Activated naive CD4-positive, alpha-beta T cell treated with anti-CD3 and anti-CD28 coated beads, Interleukin-2, amount 50 U/mL, for 24 hours (primary cell): ENCODE data around the gene RIOK3.

Experiments
- H3K27ac Mint-ChIP-seq: one replicate; pipeline ENCODE4 v1.8.0; 2021; ENCODE audit warnings: mild to moderate bottlenecking, mixed read lengths
- H3K27me3 Mint-ChIP-seq: one replicate; pipeline ENCODE4 v1.8.0; 2021; ENCODE audit warnings: mixed read lengths
- H3K36me3 Mint-ChIP-seq: one replicate; pipeline ENCODE4 v1.8.0; 2021; ENCODE audit warnings: mixed read lengths
- H3K4me1 Mint-ChIP-seq: one replicate; pipeline ENCODE4 v1.8.0; 2021; ENCODE audit warnings: mixed read lengths
- H3K4me3 Mint-ChIP-seq: one replicate; pipeline ENCODE4 v1.8.0; 2021; ENCODE audit warnings: mild to moderate bottlenecking, mixed read lengths
- H3K9me3 Mint-ChIP-seq: one replicate; pipeline ENCODE4 v1.8.0; 2021; ENCODE audit warnings: mixed read lengths

The RIOK3 gene

DNA sequence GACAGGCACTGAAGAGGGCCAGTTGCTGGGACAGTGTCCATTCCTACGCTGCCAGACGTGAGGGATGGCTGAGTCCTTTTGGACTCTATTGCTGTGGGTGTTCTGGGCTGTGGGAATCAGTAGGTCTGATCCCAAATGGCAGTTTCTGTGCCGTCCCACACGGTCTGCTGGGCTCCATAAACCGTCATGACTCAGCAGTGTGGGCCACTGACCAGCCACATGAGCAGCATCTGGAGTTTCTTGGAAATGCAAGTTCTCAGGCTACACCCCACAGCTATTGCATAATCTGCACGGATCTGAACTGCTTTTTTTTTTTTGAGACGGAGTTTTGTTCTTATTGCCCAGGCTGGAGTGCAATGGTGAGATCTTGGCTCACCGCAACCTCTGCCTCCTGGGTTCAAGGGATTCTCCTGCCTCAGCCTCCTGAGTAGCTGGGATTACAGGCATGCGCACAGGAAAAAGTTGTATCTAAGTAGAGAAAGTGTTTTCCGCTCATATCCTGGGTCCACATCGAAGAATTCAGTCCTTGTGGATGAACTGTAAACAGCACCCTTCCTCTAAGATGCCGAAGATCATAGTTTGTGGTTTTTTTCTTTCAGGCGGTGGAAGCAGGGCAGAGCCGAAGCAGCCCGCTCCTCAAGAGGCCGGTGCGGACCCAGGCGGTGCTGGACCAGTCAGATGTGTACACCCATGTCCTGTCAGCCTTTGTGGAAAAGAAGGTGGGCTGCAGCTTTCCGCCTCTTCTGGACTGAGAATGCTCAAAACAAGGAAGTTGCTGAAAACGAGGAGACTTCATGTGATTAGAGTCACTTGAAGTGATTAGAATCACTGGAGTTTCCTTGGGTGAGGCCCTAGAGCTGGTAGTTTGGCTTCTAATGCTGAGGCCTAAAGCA is 75.7 kb downstream of the RIOK3 start:
- Mint-ChIP-seq H3K36me3 (peaks cover 7% of the 10 kb centered on the region), H3K4me1 (no peaks in the 10 kb centered on the region), H3K4me3 (no peak overlapping the region), H3K9me3 (no peaks in the 10 kb centered on the region), H3K27me3 (no peaks in the 10 kb centered on the region), H3K27ac (peak overlapping the region; percentile 57)

DNA sequence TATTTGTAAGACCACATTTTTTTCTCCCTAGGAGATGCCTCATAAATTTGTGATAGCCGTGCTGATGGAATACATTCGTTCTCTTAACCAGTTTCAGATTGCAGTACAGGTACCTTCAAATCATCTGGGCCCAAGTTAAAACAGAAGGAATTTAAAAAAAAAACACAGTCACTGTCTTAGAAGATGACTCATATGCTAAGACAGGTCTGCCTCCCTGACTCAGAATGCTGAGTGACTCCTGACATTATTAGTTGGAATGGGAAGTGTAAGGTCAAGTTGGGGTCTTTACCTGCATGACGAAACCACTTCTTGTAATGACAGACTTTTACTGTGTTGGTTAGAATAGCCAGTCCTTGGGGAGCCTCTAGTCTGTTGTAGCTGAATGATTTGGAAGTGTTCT is 76.5 kb downstream of the RIOK3 start:
- Mint-ChIP-seq H3K4me1 (no peaks in the 10 kb centered on the region), H3K4me3 (no peak overlapping the region), H3K27me3 (no peaks in the 10 kb centered on the region), H3K36me3 (peaks cover 6% of the 10 kb centered on the region), H3K9me3 (no peaks in the 10 kb centered on the region), H3K27ac (peak overlapping the region; percentile 57)

DNA sequence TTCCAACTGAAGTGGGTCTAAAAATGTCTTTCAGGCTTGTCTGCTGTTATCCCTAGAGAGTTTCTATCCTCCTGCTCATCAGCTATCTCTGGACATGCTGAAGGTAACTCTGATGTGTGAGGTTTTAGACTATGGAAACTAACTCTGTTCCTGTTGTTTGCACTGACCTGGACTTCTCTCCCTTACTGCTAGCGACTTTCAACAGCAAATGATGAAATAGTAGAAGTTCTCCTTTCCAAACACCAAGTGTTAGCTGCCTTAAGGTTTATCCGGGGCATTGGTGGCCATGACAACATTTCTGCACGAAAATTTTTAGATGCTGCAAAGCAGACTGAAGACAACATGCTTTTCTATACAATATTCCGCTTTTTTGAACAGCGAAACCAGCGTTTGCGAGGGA is 77.1 kb downstream of the RIOK3 start:
- Mint-ChIP-seq H3K36me3 (peaks cover 5% of the 10 kb centered on the region), H3K27ac (peak overlapping the region; percentile 59), H3K9me3 (no peaks in the 10 kb centered on the region), H3K27me3 (no peaks in the 10 kb centered on the region), H3K4me1 (no peaks in the 10 kb centered on the region), H3K4me3 (no peak overlapping the region)

DNA sequence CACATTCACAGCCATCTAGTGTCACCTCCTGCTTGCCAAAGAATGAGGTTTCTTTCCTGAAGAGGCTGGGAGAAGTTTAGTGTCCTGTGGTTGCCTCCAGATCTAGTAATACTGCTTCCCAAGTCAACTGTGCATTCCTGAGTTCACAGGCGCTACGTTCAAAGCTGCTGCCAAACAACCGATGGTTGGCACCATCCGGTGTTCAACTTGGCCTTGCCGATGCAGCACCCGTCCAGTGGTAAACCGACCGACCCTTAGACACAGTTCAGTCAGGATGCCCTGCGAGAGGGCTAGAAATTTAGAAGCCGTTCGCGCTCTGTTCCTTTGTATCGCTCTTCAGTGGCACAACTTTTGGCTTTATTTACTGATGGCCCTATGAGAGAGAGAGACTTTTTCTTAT is 78.8 kb downstream of the RIOK3 start:
- peaks cover 8% of the 10 kb centered on the region for H3K36me3 Mint-ChIP-seq
- H3K27me3 Mint-ChIP-seq = no peaks in the 10 kb centered on the region
- H3K27ac Mint-ChIP-seq = no peak overlapping the region

More for the DNA sequence above, 78.8 kb downstream of the RIOK3 start:
- H3K4me3 Mint-ChIP-seq = no peak overlapping the region
- no peaks in the 10 kb centered on the region for H3K4me1 Mint-ChIP-seq
- H3K9me3 Mint-ChIP-seq = no peaks in the 10 kb centered on the region
